ENCODE data around the gene MSLN. TPM values are rescaled to one million over a fixed set of nuclear protein-coding genes. Genes with fewer than 3 reads are reported as not detected.

The MSLN gene
- total RNA-seq, 2 experiments from 2014 or later = not detected

DNA sequence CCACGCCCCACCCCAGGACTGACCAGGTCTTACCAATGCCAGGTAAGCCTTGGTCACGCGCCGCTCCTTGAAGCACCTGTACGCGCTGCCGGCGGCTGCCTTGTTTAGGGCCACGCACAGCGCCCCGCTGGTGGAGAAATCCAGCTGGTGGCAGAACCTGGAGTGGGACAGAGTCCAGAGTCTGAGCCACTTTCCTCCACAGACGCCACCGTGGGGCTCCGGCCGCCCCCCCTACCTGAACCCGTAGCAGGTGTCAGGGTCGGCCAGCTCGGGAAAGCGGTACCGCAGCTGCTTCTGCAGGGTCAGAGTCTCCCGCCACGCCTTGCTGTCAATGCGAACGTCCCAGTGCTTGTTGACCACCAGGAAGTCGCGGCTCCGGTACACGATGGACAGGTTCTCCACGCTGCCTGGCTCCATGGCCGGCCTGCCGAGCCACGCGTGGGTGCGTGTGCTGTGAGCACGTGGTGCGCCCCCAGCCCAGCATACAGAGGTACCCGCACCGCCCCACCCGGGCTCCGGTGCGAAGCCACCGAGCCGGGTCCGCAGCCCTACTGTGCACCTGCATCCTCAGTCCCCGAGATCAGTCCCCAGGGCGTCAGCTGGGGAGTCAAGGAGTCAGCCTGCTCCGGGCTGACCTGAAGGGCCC lies 26.9 kb downstream of the MSLN start:
- POLR2A ChIA-PET = interaction anchor here (0.6 to 1.4 kb wide), 7 partner anchors 11 to 99 kb away, joined by 3 to 5 read pairs (median 3); partner anchors contain the start of gene ANTKMT
- CTCF ChIA-PET = interaction anchor here (7.7 kb wide), 1 partner anchor 74 kb away, joined by 149 read pairs; the partner anchor contains the start of gene METRN

GRCh38 chr16:787978-788398 lies 27.5 kb downstream of the MSLN start, which contains the start of gene RPUSD1:
Gene RPUSD1 (minus strand): TSS chr16:788381. CDS start chr16:787737, 644 bp downstream.
- ATAC-seq (peak; percentile 6), DNase-seq (no peak)
- POLR2A ChIA-PET = interaction anchor here (1.0 kb wide), 1 partner anchor 87 kb away, joined by 3 read pairs; no protein-coding TSS in a partner anchor
- Mint-ChIP-seq H3K9me3 (no peaks in the 10 kb centered on the region), H3K4me1 (ENCODE audit: low read depth) (peaks cover 9% of the 10 kb centered on the region), H3K4me3 (peak within 1 kb of the TSS; percentile 87), H3K27me3 (no peaks in the 10 kb centered on the region), H3K27ac (peak within 1 kb of the TSS; percentile 78), H3K36me3 (ENCODE audit: low read depth) (peaks cover 19% of the 10 kb centered on the region)
- intact Hi-C loops (cut with micrococcal nuclease) = no loop called here
- TF ChIP-seq CTCF (IDR thresholded peaks at IDR 0.05) = no peak
- CTCF ChIA-PET = interaction anchor here (1.3 to 7.7 kb wide), 3 partner anchors 48 to 75 kb away, joined by 5 to 149 read pairs (median 6); partner anchors contain the start of genes CIAO3 and METRN

More for the DNA sequence above, 26.9 kb downstream of the MSLN start:
- DNase-seq = no peak
- H3K27me3 Mint-ChIP-seq = no peaks in the 10 kb centered on the region
- peaks cover 19% of the 10 kb centered on the region for H3K36me3 Mint-ChIP-seq (ENCODE audit: low read depth)
- TF ChIP-seq CTCF (IDR thresholded peaks at IDR 0.05) = no peak
- H3K4me3 Mint-ChIP-seq = peak overlapping the region; percentile 87
- no peak for ATAC-seq
- no peaks in the 10 kb centered on the region for H3K9me3 Mint-ChIP-seq
- H3K27ac Mint-ChIP-seq = peak overlapping the region; percentile 78
- intact Hi-C loops (cut with micrococcal nuclease) = no loop called here
- peaks cover 9% of the 10 kb centered on the region for H3K4me1 Mint-ChIP-seq (ENCODE audit: low read depth)

- Mint-ChIP-seq H3K27me3 (no peaks in the 10 kb centered on the region), H3K9me3 (no peaks in the 10 kb centered on the region), H3K36me3 (ENCODE audit: low read depth) (peaks cover 19% of the 10 kb centered on the region), H3K27ac (peak within 1 kb of the TSS; percentile 78), H3K4me1 (ENCODE audit: low read depth) (peaks cover 9% of the 10 kb centered on the region), H3K4me3 (peak within 1 kb of the TSS; percentile 87)
- intact Hi-C loops (cut with micrococcal nuclease) = no loop called here
- peak; percentile 92 for DNase-seq
- POLR2A ChIA-PET = interaction anchor here (0.8 to 1.0 kb wide), 4 partner anchors 18 to 87 kb away, joined by 3 to 5 read pairs (median 3); no protein-coding TSS in a partner anchor
- no peak for TF ChIP-seq CTCF (IDR thresholded peaks at IDR 0.05)
- peak; percentile 97 for ATAC-seq
- CTCF ChIA-PET = interaction anchor here (0.6 to 7.7 kb wide), 6 partner anchors 18 to 75 kb away, joined by 3 to 149 read pairs (median 4); partner anchors contain the start of genes CIAO3 and METRN
These were observed 28.0 kb downstream of the MSLN start, which contains the start of gene CHTF18 for GRCh38 chr16:788399-789126. Gene CHTF18 (plus strand): TSS chr16:788620. CDS start chr16:788685, 65 bp downstream.

GRCh38 chr16:789191-789850 lies 28.8 kb downstream of the MSLN start:
- CTCF ChIA-PET = interaction anchor here (0.6 to 7.7 kb wide), 5 partner anchors 49 to 76 kb away, joined by 3 to 149 read pairs (median 5); partner anchors contain the start of genes CIAO3 and METRN
- no peak overlapping the region for H3K27ac Mint-ChIP-seq
- H3K4me1 Mint-ChIP-seq (ENCODE audit: low read depth) = peaks cover 9% of the 10 kb centered on the region
- TF ChIP-seq CTCF (IDR thresholded peaks at IDR 0.05) = no peak
- no peaks in the 10 kb centered on the region for H3K27me3 Mint-ChIP-seq
- DNase-seq (no peak), ATAC-seq (no peak)
- intact Hi-C loops (cut with micrococcal nuclease) = no loop called here
- no peaks in the 10 kb centered on the region for H3K9me3 Mint-ChIP-seq
- H3K4me3 Mint-ChIP-seq = peak overlapping the region; percentile 78
- POLR2A ChIA-PET = interaction anchor here (0.8 to 1.1 kb wide), 6 partner anchors 14 to 94 kb away, joined by 3 to 5 read pairs (median 3); no protein-coding TSS in a partner anchor
- peaks cover 19% of the 10 kb centered on the region for H3K36me3 Mint-ChIP-seq (ENCODE audit: low read depth)
